GM23338 (cell line): ENCODE results near the gene AGBL5. TPM values are rescaled to one million over a fixed set of nuclear protein-coding genes. Genes with fewer than 3 reads are reported as not detected.

ENCODE experiments used
- ATAC-seq: fragments of 200-7000 bp; cut with Tn5 transposase; 3 replicates; pipeline ENCODE4 v1.9.1; 2020
- DNase-seq: peaks from one replicate; pipeline ENCODE4 v3.0.0-alpha.2; 2015; ENCODE audit warnings: low spot score
- H2AFZ ChIP-seq: fragments of 200-600 bp; sonication (generic); 2 replicates; pipeline ENCODE4 v1.8.0; 2016; ENCODE audit warnings: antibody characterized with exemption, mild to moderate bottlenecking, moderate library complexity
- H3F3A ChIP-seq: fragments of 200-600 bp; sonication (generic); replicated peaks from 2 replicates; pipeline ENCODE4 v1.8.0; 2017; ENCODE audit warnings: antibody characterized with exemption, mixed run types, low read depth
- H3K27ac ChIP-seq: fragments of 200-600 bp; sonication (generic); 2 replicates; pipeline ENCODE4 v1.6.1; 2016; ENCODE audit warnings: low read depth
- H3K27me3 ChIP-seq: fragments of 200-600 bp; sonication (generic); 2 replicates; pipeline ENCODE4 v1.8.0; 2016; ENCODE audit warnings: mild to moderate bottlenecking, mixed run types, moderate library complexity; ENCODE audit not compliant: insufficient read depth
- H3K36me3 ChIP-seq: fragments of 200-600 bp; sonication (generic); 2 replicates; pipeline ENCODE4 v1.8.0; 2016; ENCODE audit warnings: mild to moderate bottlenecking; ENCODE audit not compliant: insufficient read depth
- H3K4me1 ChIP-seq: fragments of 200-600 bp; sonication (generic); 2 replicates; pipeline ENCODE4 v1.8.0; 2016; ENCODE audit warnings: mild to moderate bottlenecking, moderate library complexity; ENCODE audit not compliant: insufficient read depth
- H3K4me2 ChIP-seq: fragments of 200-600 bp; sonication (generic); 2 replicates; pipeline ENCODE4 v1.7.1; 2017; ENCODE audit warnings: mixed run types
- H3K4me3 ChIP-seq: fragments of 200-600 bp; sonication (generic); 2 replicates; pipeline ENCODE4 v1.6.1; 2016; ENCODE audit warnings: mixed run types
- H3K79me2 ChIP-seq: fragments of 200-600 bp; sonication (generic); replicated peaks from 2 replicates; pipeline ENCODE4 v1.8.0; 2017; ENCODE audit warnings: mild to moderate bottlenecking; ENCODE audit not compliant: insufficient read depth
- H3K9me2 ChIP-seq: fragments of 200-600 bp; sonication (generic); 2 replicates; pipeline ENCODE4 v1.8.0; 2017; ENCODE audit not compliant: insufficient read depth
- H4K20me1 ChIP-seq: fragments of 200-600 bp; sonication (generic); replicated peaks from 2 replicates; pipeline ENCODE4 v1.8.0; 2017; ENCODE audit warnings: mild to moderate bottlenecking; ENCODE audit not compliant: insufficient read depth
- H3K27ac Mint-ChIP-seq: 2 replicates; pipeline ENCODE4 v1.8.0; 2020; ENCODE audit warnings: inconsistent platforms, mild to moderate bottlenecking, moderate library complexity, mixed read lengths
- H3K27me3 Mint-ChIP-seq: 3 replicates; pipeline ENCODE4 v1.8.0; 2022; ENCODE audit warnings: low read depth, mild to moderate bottlenecking, moderate library complexity, mixed read lengths, inconsistent platforms; ENCODE audit not compliant: insufficient read depth, poor library complexity
- H3K36me3 Mint-ChIP-seq: 3 replicates; pipeline ENCODE4 v1.8.0; 2021; ENCODE audit warnings: low read depth, mild to moderate bottlenecking, inconsistent platforms, moderate library complexity, mixed read lengths
- H3K4me1 Mint-ChIP-seq: 3 replicates; pipeline ENCODE4 v1.8.0; 2020; ENCODE audit warnings: mild to moderate bottlenecking, inconsistent platforms, mixed read lengths
- H3K4me3 Mint-ChIP-seq: 3 replicates; pipeline ENCODE4 v1.8.0; 2021; ENCODE audit warnings: moderate library complexity, mild to moderate bottlenecking, inconsistent platforms, mixed read lengths
- H3K9me3 Mint-ChIP-seq: 3 replicates; pipeline ENCODE4 v1.8.0; 2020; ENCODE audit warnings: moderate library complexity, mild to moderate bottlenecking, inconsistent platforms, mixed read lengths
- EZH2 ChIP-seq: fragments of 200-600 bp; sonication (generic); IDR thresholded peaks from one replicate; pipeline ENCODE4 v1.8.0; 2017; ENCODE audit warnings: antibody characterized with exemption, mild to moderate bottlenecking, low read depth; ENCODE audit not compliant: unreplicated experiment
- NANOG ChIP-seq: IDR thresholded peaks from 2 replicates; pipeline ENCODE4 v1.6.1; 2016; ENCODE audit warnings: antibody characterized with exemption, borderline replicate concordance
- STAT1 ChIP-seq: IDR thresholded peaks from one replicate; pipeline ENCODE4 v1.6.1; 2016; ENCODE audit warnings: antibody characterized with exemption; ENCODE audit not compliant: unreplicated experiment
- ZNF114 ChIP-seq: fragments of 250-450 bp; sonication (Bioruptor Pico); IDR thresholded peaks from 2 replicates; pipeline ENCODE4 v1.5.0; 2020; ENCODE audit warnings: mild to moderate bottlenecking, moderate library complexity
- polyA plus RNA-seq: library from polyadenylated mRNA; unstranded; fragments of >200 nt; fragmentation: Nextera tagmentation; extraction: Ambion mirVana; gene quantifications from 2 replicates; pipeline ENCODE4 v1.2.1, GENCODE V29; 2016
- total RNA-seq: library from RNA; depleted of rRNA; stranded (reverse); fragments of >200 nt; shearing (Covaris generic); gene quantifications from 2 replicates; pipeline ENCODE4 v1.2.3, GENCODE V29; 2014
- TF ChIP-seq, protein P1 (sequence below): IDR thresholded peaks from one replicate; pipeline ENCODE4 v1.6.1; 2018; ENCODE audit warnings: antibody characterized with exemption; ENCODE audit not compliant: unreplicated experiment
- TF ChIP-seq, protein P2 (sequence below), 2 experiments: fragments of 200-600 bp in 1 of 2; sonication (generic) in 1 of 2; conservative IDR thresholded peaks; 2 replicates each; pipeline versions ENCODE4 v1.5.1 to v1.6.1; 2016 to 2017; ENCODE audit warnings: antibody characterized with exemption in 2 of 2, low read depth in 2 of 2, mild to moderate bottlenecking in 2 of 2, moderate library complexity in 1 of 2

AGBL5 gene
- total and polyA plus RNA-seq, 2 experiments from 2014 or later = 17.9 to 31.3 TPM

DNA sequence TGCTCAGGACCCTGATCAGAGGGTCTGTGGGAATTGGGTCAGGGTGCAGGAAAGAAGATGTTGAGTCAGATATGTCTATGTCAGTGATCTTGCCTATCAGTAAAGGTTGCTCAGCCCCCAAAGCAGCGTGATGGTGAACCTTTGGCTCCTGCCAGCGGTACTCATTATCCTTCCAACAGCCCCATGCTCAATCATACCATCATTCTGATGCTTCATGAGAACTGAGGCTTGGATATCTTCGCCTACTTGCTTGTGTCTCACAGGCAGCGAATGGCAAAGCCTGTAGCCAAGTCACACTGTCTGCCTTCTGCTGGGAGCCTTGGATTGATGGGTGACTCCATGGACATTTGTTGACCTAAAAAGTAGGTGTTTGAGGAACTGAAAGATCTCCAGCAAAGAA, 37.7 kb upstream of the AGBL5 start (continued):
- TF ChIP-seq NANOG (no peak), STAT1 (no peak), ZNF114 (CRISPR knock-in tag) (no peak)
- TF ChIP-seq, protein P1, sequence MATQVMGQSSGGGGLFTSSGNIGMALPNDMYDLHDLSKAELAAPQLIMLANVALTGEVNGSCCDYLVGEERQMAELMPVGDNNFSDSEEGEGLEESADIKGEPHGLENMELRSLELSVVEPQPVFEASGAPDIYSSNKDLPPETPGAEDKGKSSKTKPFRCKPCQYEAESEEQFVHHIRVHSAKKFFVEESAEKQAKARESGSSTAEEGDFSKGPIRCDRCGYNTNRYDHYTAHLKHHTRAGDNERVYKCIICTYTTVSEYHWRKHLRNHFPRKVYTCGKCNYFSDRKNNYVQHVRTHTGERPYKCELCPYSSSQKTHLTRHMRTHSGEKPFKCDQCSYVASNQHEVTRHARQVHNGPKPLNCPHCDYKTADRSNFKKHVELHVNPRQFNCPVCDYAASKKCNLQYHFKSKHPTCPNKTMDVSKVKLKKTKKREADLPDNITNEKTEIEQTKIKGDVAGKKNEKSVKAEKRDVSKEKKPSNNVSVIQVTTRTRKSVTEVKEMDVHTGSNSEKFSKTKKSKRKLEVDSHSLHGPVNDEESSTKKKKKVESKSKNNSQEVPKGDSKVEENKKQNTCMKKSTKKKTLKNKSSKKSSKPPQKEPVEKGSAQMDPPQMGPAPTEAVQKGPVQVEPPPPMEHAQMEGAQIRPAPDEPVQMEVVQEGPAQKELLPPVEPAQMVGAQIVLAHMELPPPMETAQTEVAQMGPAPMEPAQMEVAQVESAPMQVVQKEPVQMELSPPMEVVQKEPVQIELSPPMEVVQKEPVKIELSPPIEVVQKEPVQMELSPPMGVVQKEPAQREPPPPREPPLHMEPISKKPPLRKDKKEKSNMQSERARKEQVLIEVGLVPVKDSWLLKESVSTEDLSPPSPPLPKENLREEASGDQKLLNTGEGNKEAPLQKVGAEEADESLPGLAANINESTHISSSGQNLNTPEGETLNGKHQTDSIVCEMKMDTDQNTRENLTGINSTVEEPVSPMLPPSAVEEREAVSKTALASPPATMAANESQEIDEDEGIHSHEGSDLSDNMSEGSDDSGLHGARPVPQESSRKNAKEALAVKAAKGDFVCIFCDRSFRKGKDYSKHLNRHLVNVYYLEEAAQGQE = no peak
- TF ChIP-seq, protein P2, sequence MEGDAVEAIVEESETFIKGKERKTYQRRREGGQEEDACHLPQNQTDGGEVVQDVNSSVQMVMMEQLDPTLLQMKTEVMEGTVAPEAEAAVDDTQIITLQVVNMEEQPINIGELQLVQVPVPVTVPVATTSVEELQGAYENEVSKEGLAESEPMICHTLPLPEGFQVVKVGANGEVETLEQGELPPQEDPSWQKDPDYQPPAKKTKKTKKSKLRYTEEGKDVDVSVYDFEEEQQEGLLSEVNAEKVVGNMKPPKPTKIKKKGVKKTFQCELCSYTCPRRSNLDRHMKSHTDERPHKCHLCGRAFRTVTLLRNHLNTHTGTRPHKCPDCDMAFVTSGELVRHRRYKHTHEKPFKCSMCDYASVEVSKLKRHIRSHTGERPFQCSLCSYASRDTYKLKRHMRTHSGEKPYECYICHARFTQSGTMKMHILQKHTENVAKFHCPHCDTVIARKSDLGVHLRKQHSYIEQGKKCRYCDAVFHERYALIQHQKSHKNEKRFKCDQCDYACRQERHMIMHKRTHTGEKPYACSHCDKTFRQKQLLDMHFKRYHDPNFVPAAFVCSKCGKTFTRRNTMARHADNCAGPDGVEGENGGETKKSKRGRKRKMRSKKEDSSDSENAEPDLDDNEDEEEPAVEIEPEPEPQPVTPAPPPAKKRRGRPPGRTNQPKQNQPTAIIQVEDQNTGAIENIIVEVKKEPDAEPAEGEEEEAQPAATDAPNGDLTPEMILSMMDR (conservative IDR thresholded peaks at IDR 0.05; ENCODE audit: low read depth in 2 of 2) = no peak

DNA sequence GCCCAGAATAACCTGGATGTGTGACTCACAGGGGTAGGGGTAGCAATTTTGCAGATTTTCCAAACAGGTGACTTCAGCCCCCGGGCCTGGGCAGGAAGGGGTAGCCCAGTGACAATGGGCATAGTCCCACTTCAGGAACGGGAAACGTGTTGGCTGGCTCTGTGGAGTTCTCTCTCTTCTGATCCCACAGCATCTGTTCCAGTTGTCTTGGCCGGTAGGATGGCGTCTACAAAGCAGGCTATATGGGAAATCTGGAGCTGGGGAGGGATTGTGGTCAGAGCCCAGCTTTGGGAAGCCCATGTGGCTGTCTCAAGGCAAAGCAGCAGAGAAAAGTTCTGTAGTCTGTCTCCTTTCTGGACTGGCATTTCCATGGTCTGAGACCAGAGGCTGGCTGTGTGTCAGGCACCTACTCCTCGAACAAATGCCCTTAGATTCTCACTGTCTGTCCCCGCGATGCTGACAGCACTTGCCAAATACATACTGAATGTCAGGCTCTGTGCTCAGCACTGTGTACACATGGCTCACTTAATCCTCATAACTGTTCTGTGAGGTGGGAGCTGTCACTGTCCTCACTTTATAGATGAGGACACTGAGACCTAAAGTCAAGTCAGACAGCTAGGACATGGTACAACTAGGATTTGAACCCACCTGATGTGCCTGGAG, 36.6 kb upstream of the AGBL5 start:
- H3K79me2 ChIP-seq = no peaks in the 10 kb centered on the region
- H3K4me1 Mint-ChIP-seq = peaks cover 13% of the 10 kb centered on the region
- no peak overlapping the region for H2AFZ ChIP-seq
- no peak for TF ChIP-seq EZH2
- TF ChIP-seq, protein P1 = no peak
- no peaks in the 10 kb centered on the region for H3K36me3 ChIP-seq
- no peak overlapping the region for H3K27ac Mint-ChIP-seq
- no peak for ATAC-seq
- no peaks in the 10 kb centered on the region for H3K9me2 ChIP-seq
- no peak for DNase-seq
- H3K9me3 Mint-ChIP-seq = peaks cover 28% of the 10 kb centered on the region
- H3K4me1 ChIP-seq = peaks cover 12% of the 10 kb centered on the region
- H3F3A ChIP-seq = no peaks in the 10 kb centered on the region
- no peak overlapping the region; the same call in 2 of the 3 replicates for H3K4me3 Mint-ChIP-seq
- H3K27me3 ChIP-seq = no peaks in the 10 kb centered on the region
- peaks cover 28% of the 10 kb centered on the region for H3K36me3 Mint-ChIP-seq
- H3K4me2 ChIP-seq = no peak overlapping the region
- no peak overlapping the region for H3K4me3 ChIP-seq
- H3K27me3 Mint-ChIP-seq = peaks cover 15% of the 10 kb centered on the region
- no peaks in the 10 kb centered on the region for H4K20me1 ChIP-seq
- H3K27ac ChIP-seq = no peak overlapping the region
